Lower leg skin (tissue), 4 donors: Measurements from ENCODE around the gene MYO5A. TPM values are rescaled to one million over a fixed set of nuclear protein-coding genes. Genes with fewer than 3 reads are reported as not detected.

Source experiments
- DNase-seq, 2 donors: peaks; one replicate each; pipeline ENCODE4 v3.0.0-alpha.2; 2019; ENCODE audit warnings: low spot score in 2 of 2
- H3K4me3 ChIP-seq: fragments of 200-600 bp; sonication (generic); 2 replicates; pipeline ENCODE4 v1.5.1; 2017; ENCODE audit warnings: mild to moderate bottlenecking, low read depth; ENCODE audit not compliant: poor library complexity, severe bottlenecking
- POLR2A ChIP-seq, 2 donors: fragments of 450-650 bp; IDR thresholded peaks; one replicate each; pipeline ENCODE4 v1.6.1; 2016 to 2017; ENCODE audit warnings: antibody characterized with exemption in 2 of 2, mild to moderate bottlenecking in 1 of 2, moderate library complexity in 1 of 2
- WGBS, 2 donors: methylation state at CpG; one replicate each; pipeline ENCODE4 v1.1.5; 2018; 5-methylcytosine and 5-hydroxymethylcytosine counted together
- intact Hi-C: fragments of 100-400 bp; cut with DNase I; formaldehyde crosslinking; loops from one replicate; pipeline ENCODE4 v1.15.0; 2023; ENCODE audit warnings: low total_unique reads
- total RNA-seq, 4 donors: library from RNA; depleted of rRNA; stranded (reverse); fragments of >200 nt; gene quantifications; one replicate each; pipeline ENCODE4 v1.1.0, GENCODE V29; 2016
- TF ChIP-seq, protein P1 (sequence below), 3 donors: fragments of 450-650 bp; IDR thresholded peaks; one replicate each; pipeline ENCODE4 v1.5.1; 2016; ENCODE audit warnings: antibody characterized with exemption in 3 of 3, mild to moderate bottlenecking in 3 of 3, moderate library complexity in 2 of 3

Gene MYO5A
- total RNA-seq, 4 donors from 2014 or later, result 28.0 to 45.1 (median 37.8) TPM

- no peak for TF ChIP-seq POLR2A (IDR thresholded peaks at IDR 0.05)
- TF ChIP-seq, protein P1, sequence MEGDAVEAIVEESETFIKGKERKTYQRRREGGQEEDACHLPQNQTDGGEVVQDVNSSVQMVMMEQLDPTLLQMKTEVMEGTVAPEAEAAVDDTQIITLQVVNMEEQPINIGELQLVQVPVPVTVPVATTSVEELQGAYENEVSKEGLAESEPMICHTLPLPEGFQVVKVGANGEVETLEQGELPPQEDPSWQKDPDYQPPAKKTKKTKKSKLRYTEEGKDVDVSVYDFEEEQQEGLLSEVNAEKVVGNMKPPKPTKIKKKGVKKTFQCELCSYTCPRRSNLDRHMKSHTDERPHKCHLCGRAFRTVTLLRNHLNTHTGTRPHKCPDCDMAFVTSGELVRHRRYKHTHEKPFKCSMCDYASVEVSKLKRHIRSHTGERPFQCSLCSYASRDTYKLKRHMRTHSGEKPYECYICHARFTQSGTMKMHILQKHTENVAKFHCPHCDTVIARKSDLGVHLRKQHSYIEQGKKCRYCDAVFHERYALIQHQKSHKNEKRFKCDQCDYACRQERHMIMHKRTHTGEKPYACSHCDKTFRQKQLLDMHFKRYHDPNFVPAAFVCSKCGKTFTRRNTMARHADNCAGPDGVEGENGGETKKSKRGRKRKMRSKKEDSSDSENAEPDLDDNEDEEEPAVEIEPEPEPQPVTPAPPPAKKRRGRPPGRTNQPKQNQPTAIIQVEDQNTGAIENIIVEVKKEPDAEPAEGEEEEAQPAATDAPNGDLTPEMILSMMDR (IDR thresholded peaks at IDR 0.05), result no peak
- intact Hi-C loops, result no loop called here
- H3K4me3 ChIP-seq, result no peak overlapping the region
- no peak for DNase-seq
- 93 to 94% methylated on average over 3 of the region's 3 CpGs for WGBS, 2 donors
Measured at GRCh38 chr15:52436981-52437380, 91.7 kb downstream of the MYO5A start.

DNA sequence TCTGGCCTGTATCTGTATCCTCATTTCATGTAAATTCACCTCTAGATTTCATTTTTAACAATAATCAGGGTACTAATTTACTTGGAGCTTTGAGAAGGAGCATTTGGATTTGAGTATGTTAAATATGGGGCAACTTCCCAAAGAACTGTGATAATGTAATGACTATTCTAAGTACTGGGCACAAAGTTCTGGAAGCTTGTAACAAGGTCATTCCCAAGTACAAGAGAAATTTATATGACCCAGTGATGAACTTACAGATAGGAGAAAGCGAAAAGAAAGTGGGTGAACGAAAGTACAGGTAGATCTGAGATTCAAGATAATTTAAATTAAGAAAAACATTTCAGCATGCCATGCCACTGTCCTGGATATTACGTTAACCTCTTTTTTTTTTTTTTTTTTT is 93.8 kb downstream of the MYO5A start:
- TF ChIP-seq POLR2A (IDR thresholded peaks at IDR 0.05), result no peak
- TF ChIP-seq, protein P1 (IDR thresholded peaks at IDR 0.05), result no peak
- H3K4me3 ChIP-seq, result no peak overlapping the region
- 80 to 90% methylated on average over 3 of the region's 3 CpGs for WGBS, 2 donors
- intact Hi-C loops, result no loop called here
- DNase-seq, result no peak

- DNase-seq, result no peak
- intact Hi-C loops, result no loop called here
- 91 to 93% methylated on average over 4 of the region's 4 CpGs for WGBS, 2 donors
- H3K4me3 ChIP-seq, result no peak overlapping the region
- TF ChIP-seq POLR2A (IDR thresholded peaks at IDR 0.05), result no peak
- TF ChIP-seq, protein P1 (IDR thresholded peaks at IDR 0.05), result no peak
Measured at GRCh38 chr15:52428297-52428696, 100.4 kb downstream of the MYO5A start.

DNA sequence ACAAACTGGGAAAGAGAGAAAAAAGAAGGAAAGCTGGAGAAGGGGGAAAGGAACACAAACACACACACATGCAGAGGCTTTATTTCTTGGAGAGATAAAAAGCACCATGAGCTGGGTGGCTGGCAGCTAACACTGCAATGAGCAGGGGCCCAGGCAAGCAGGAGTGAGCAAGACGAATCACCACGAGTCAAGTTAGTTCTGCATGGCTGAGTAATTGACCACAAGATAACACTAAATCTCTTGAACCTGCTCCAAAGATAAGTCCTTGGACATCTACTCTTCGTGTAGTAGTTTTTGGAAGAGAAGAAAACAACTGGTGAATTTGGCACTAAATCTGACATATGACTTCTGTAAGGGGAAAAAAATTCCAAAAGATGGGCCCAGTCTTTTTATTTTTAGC is 100.9 kb downstream of the MYO5A start:
- WGBS, 2 donors, result 41 to 47% methylated on average over 3 of the region's 3 CpGs
- H3K4me3 ChIP-seq, result no peak overlapping the region
- intact Hi-C loops, result no loop called here
- DNase-seq, result no peak
- TF ChIP-seq, protein P1 (IDR thresholded peaks at IDR 0.05), result no peak

GRCh38 chr15:52424856-52425431 is 103.7 kb downstream of the MYO5A start:
- DNase-seq, result no peak
- TF ChIP-seq, protein P1 (IDR thresholded peaks at IDR 0.05), result no peak
- no peak for TF ChIP-seq POLR2A (IDR thresholded peaks at IDR 0.05)
- H3K4me3 ChIP-seq, result no peak overlapping the region
- WGBS, 2 donors, result 95 to 98% methylated on average over 2 of the region's 2 CpGs
- intact Hi-C loops, result loop anchor here (5.0 kb wide), 1 partner anchor 62 kb away; no protein-coding TSS in a partner anchor

GRCh38 chr15:52423852-52424251 is 104.8 kb downstream of the MYO5A start:
- intact Hi-C loops, result loop anchor here (5.0 kb wide), 1 partner anchor 63 kb away; no protein-coding TSS in a partner anchor
- no peak for TF ChIP-seq POLR2A (IDR thresholded peaks at IDR 0.05)
- TF ChIP-seq, protein P1 (IDR thresholded peaks at IDR 0.05), result no peak
- DNase-seq, result no peak
- H3K4me3 ChIP-seq, result no peak overlapping the region
- 94% methylated on average over 1 of the region's 1 CpG for WGBS, 2 donors
